Heart left ventricle (tissue), 16 donors: ENCODE results near the gene POFUT2. TPM values are rescaled to one million over a fixed set of nuclear protein-coding genes. Genes with fewer than 3 reads are reported as not detected.

Experiments used
- ATAC-seq, 4 donors: fragments of 200-7000 bp; cut with Tn5 transposase; one replicate each; pipeline ENCODE4 v1.9.1; 2020 to 2022; ENCODE audit warnings: moderate library complexity in 4 of 4, mild to moderate bottlenecking in 3 of 4, moderate number of reproducible peaks in 1 of 4
- DNase-seq, 5 donors: peaks; one replicate each; pipeline ENCODE4 v3.0.0-alpha.2; 2020
- H3K27ac ChIP-seq, 12 donors: fragments of 200-600 bp; sonication (generic) in 4 of 12; one replicate each; pipeline versions ENCODE4 v1.5.0 to v1.8.0; 2016 to 2022; ENCODE audit warnings: mild to moderate bottlenecking in 2 of 12
- H3K27me3 ChIP-seq, 9 donors: fragments of 200-600 bp; sonication (generic) in 2 of 9; one replicate each; pipeline versions ENCODE4 v1.5.1 to v1.8.0; 2016 to 2022; ENCODE audit warnings: mild to moderate bottlenecking in 3 of 9
- H3K36me3 ChIP-seq, 9 donors: fragments of 200-600 bp; sonication (generic) in 2 of 9; one replicate each; pipeline versions ENCODE4 v1.5.0 to v1.8.0; 2018 to 2022; ENCODE audit warnings: mild to moderate bottlenecking in 2 of 9
- H3K4me1 ChIP-seq, 12 donors: fragments of 200-600 bp; sonication (generic) in 4 of 12; one replicate each; pipeline versions ENCODE4 v1.5.0 to v1.8.0; 2016 to 2022; ENCODE audit warnings: mild to moderate bottlenecking in 3 of 12
- H3K4me3 ChIP-seq, 12 donors: fragments of 200-600 bp; sonication (generic) in 4 of 12; one replicate each; pipeline versions ENCODE4 v1.5.0 to v1.8.0; 2017 to 2022; ENCODE audit warnings: mild to moderate bottlenecking in 9 of 12, moderate library complexity in 4 of 12
- H3K9me3 ChIP-seq, 12 donors: fragments of 200-600 bp; sonication (generic) in 4 of 12; one replicate each; pipeline versions ENCODE4 v1.5.0 to v1.8.0; 2016 to 2022; ENCODE audit warnings: mild to moderate bottlenecking in 1 of 12
- POLR2A ChIP-seq, 2 donors: fragments of 450-650 bp; IDR thresholded peaks; one replicate each; pipeline ENCODE4 v1.6.1; 2017; ENCODE audit warnings: antibody characterized with exemption in 2 of 2, mild to moderate bottlenecking in 2 of 2, moderate library complexity in 2 of 2
- WGBS, 4 donors: extraction: QIAGEN DNeasy Blood & Tissue Kit in 2 of 4; methylation state at CpG; one replicate each; pipeline versions ENCODE4 v1.1.5 to v1.1.7; 2013 to 2018; 5-methylcytosine and 5-hydroxymethylcytosine counted together
- intact Hi-C, 10 donors: fragments of 100-400 bp; cut with DNase I; formaldehyde crosslinking; loops; one replicate each; pipeline versions ENCODE4 v1.11.1 to v1.14.2; 2022
- polyA plus RNA-seq, 2 donors: library from polyadenylated mRNA; stranded (reverse); fragments of 200-250 nt; gene quantifications; one replicate each; pipeline ENCODE4 v1.2.3, GENCODE V29; 2013
- total RNA-seq, 9 donors: library from RNA; depleted of rRNA in 2 of 9; stranded (reverse); fragments of >200 nt in 2 of 9; fragmentation: NEBNext Ultra II Directional in 3 of 9; extraction: Animal tissue kit (Norgen Biotek cat#: 25700) in 3 of 9; gene quantifications; one replicate each; pipeline versions ENCODE4 v1.1.0 to v1.2.4, GENCODE V29; 2016 to 2023
- TF ChIP-seq, protein P1 (sequence below), 12 donors: fragments of 200-600 bp; sonication (generic) in 4 of 12; IDR thresholded peaks; one replicate each; pipeline versions ENCODE4 v1.5.0 to v1.8.0; 2018 to 2022; ENCODE audit warnings: antibody characterized with exemption in 12 of 12, mild to moderate bottlenecking in 5 of 12
- donor health status: ischemic (EF 13 %, LVEDD 7.1; RV severe dilation, severe dysfunction).
- donor health status: healthy with polysubstance abuse.
- donor health status: DM: no; HTN: yes; CAD: no.
- donor health status: DM: no; HTN: no; CAD: no.
- donor health status: ischemic (EF 25% LVEDD 6.9; RV normal size, moderate dysfunction).
- donor health status: ischemic (EF 25% LVEDD 5.7; RV mildly dilated, moderate dysfunction).
- donor health status: healthy.
- donor health status: DM: yes; HTN: yes; CAD: no.
- donor health status: ischemic (EF 35%, LVEDD 5.7; RV mildly dilated, moderate dysfunction).
- donor health status: nonischemic (EF 11% LVEDD 7.7; RV severe dilation, severe dysfunction).
- donor health status: DM: yes; HTN: yes; CAD: no.
- donor health status: PGD.
- donor health status: ischemic (EF 29% LVEDD 5.4; RV normal size, mild dysfunction).
- donor health status: nonischemic (EF 23%, LVEDD 6.1; RV moderate dilation, normal function).

The POFUT2 gene
- total and polyA plus RNA-seq, 11 donors, result 10.8 to 25.8 (median 18.5) TPM

GRCh38 chr21:45249626-45250025 is 38.1 kb downstream of the POFUT2 start:
- no peak for DNase-seq
- TF ChIP-seq POLR2A (IDR thresholded peaks at IDR 0.05), result no peak
- TF ChIP-seq, protein P1, sequence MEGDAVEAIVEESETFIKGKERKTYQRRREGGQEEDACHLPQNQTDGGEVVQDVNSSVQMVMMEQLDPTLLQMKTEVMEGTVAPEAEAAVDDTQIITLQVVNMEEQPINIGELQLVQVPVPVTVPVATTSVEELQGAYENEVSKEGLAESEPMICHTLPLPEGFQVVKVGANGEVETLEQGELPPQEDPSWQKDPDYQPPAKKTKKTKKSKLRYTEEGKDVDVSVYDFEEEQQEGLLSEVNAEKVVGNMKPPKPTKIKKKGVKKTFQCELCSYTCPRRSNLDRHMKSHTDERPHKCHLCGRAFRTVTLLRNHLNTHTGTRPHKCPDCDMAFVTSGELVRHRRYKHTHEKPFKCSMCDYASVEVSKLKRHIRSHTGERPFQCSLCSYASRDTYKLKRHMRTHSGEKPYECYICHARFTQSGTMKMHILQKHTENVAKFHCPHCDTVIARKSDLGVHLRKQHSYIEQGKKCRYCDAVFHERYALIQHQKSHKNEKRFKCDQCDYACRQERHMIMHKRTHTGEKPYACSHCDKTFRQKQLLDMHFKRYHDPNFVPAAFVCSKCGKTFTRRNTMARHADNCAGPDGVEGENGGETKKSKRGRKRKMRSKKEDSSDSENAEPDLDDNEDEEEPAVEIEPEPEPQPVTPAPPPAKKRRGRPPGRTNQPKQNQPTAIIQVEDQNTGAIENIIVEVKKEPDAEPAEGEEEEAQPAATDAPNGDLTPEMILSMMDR (IDR thresholded peaks at IDR 0.05), result no peak
- peak overlapping the region in 1 of 12 donors; percentile 46 for H3K27ac ChIP-seq
- no peak overlapping the region for H3K4me3 ChIP-seq
- intact Hi-C loops, result loop anchor here in 2 of 10 donors (10.0 kb wide), 1 partner anchor 105 kb away; no protein-coding TSS in a partner anchor
- ATAC-seq, result no peak
- H3K4me1 ChIP-seq, result peaks cover 0 to 13% (median 0%) of the 10 kb centered on the region in 12 donors
- WGBS, 4 donors, result 94 to 97% (median 95%) methylated on average over 6 of the region's 6 CpGs
- H3K9me3 ChIP-seq, result peaks cover 0 to under 1% (median 0%) of the 10 kb centered on the region in 12 donors
- H3K27me3 ChIP-seq, result peaks cover 0 to 12% (median 0%) of the 10 kb centered on the region in 9 donors
- no peaks in the 10 kb centered on the region for H3K36me3 ChIP-seq

GRCh38 chr21:45248893-45249381 is 38.8 kb downstream of the POFUT2 start:
- Histone ChIP-seq H3K36me3 (no peaks in the 10 kb centered on the region), H3K4me3 (peak overlapping the region in 9 of 12 donors; percentile 17 to 44 (median 25)), H3K27ac (peak overlapping the region in 1 of 12 donors; percentile 46), H3K4me1 (peaks cover 0 to 13% (median 0%) of the 10 kb centered on the region in 12 donors), H3K9me3 (peaks cover 0 to 7% (median 3%) of the 10 kb centered on the region in 12 donors), H3K27me3 (peaks cover 0 to 7% (median 0%) of the 10 kb centered on the region in 9 donors)
- WGBS, 4 donors, result 36 to 44% (median 42%) methylated on average over 14 of the region's 14 CpGs
- peak in 3 of 4 donors; percentile 68 to 78 (median 70) for ATAC-seq
- intact Hi-C loops, result no loop called here
- TF ChIP-seq, protein P1 (IDR thresholded peaks at IDR 0.05), result no peak
- no peak for TF ChIP-seq POLR2A (IDR thresholded peaks at IDR 0.05)
- no peak for DNase-seq

GRCh38 chr21:45248301-45248892 is 39.3 kb downstream of the POFUT2 start:
- no peak overlapping the region for H3K27ac ChIP-seq
- intact Hi-C loops, result no loop called here
- 41 to 44% (median 42%) methylated on average over 13 of the region's 13 CpGs for WGBS, 4 donors
- no peaks in the 10 kb centered on the region for H3K36me3 ChIP-seq
- no peak for TF ChIP-seq POLR2A (IDR thresholded peaks at IDR 0.05)
- TF ChIP-seq, protein P1 (IDR thresholded peaks at IDR 0.05), result no peak
- H3K9me3 ChIP-seq, result peaks cover 0 to 13% (median 8%) of the 10 kb centered on the region in 12 donors
- peaks cover 0 to 7% (median 0%) of the 10 kb centered on the region in 9 donors for H3K27me3 ChIP-seq
- ATAC-seq (no peak), DNase-seq (no peak)
- H3K4me1 ChIP-seq, result peaks cover 0 to 12% (median 0%) of the 10 kb centered on the region in 12 donors
- peak overlapping the region in 9 of 12 donors; percentile 17 to 44 (median 25) for H3K4me3 ChIP-seq
